K562 (cell line): ENCODE measurements around the gene BHMT2. TPM values are rescaled to one million over a fixed set of nuclear protein-coding genes. Genes with fewer than 3 reads are reported as not detected.

Experiments used
- ATAC-seq: fragments of 200-7000 bp; cut with Tn5 transposase; 3 replicates; pipeline ENCODE4 v1.9.1; 2020; ENCODE audit warnings: moderate library complexity
- BruUV-seq: library from RNA; stranded (reverse); fragments of 400-500 nt; replicated peaks from 2 replicates; lab custom pipeline; 2021; lab: Mats Ljungman, UMichigan
- CTCF ChIA-PET: fragments of 300-600 bp; formaldehyde crosslinking; extraction: SDS; loops from one replicate; lab custom pipeline; 2021; ENCODE audit warnings: low intra/inter-chr PET ratio; lab: Yijun Ruan, JAX
- POLR2A ChIA-PET: fragments of 300-600, 350-650 bp; sonication (Branson Sonifier 250); formaldehyde crosslinking; extraction: SDS; loops from one replicate; lab custom pipeline; 2021; ENCODE audit warnings: antibody characterized with exemption, inconsistent platforms; lab: Yijun Ruan, JAX
- DNase-seq, 4 experiments: peaks; one replicate each; pipeline versions ENCODE4 v3.0.0 to v3.0.0-alpha.2; 2011 to 2018; ENCODE audit warnings: low spot score in 3 of 4, mixed read lengths in 3 of 4; ENCODE audit errors: extremely low read depth in 1 of 4
- FAIRE-seq: peaks from 2 replicates; lab custom pipeline; 2011; peaks lifted over from hg19 to GRCh38; lab: Jason Lieb, UNC
- H2AFZ ChIP-seq: 2 replicates; pipeline ENCODE4 v1.6.0; 2011; ENCODE audit warnings: low read depth, low read length, control low read depth, inconsistent platforms
- H3K27ac ChIP-seq: fragments of 200-600 bp; 3 replicates; pipeline ENCODE4 v1.8.0; 2011; ENCODE audit warnings: low read depth, mild to moderate bottlenecking, control low read depth, inconsistent platforms, low read length, moderate library complexity, mixed read lengths; ENCODE audit errors: extremely low read depth
- H3K27me3 ChIP-seq, 2 experiments: fragments of 300-600 bp in 1 of 2; 2 replicates in 1 of 2; 3 replicates in 1 of 2; pipeline versions ENCODE4 v1.6.0 to v1.8.0; 2011; ENCODE audit warnings: inconsistent platforms in 2 of 2, low read length in 2 of 2, mild to moderate bottlenecking in 1 of 2, mixed read lengths in 1 of 2, moderate library complexity in 1 of 2; ENCODE audit not compliant: control insufficient read depth in 2 of 2, insufficient read depth in 2 of 2
- H3K36me3 ChIP-seq: fragments of 300-600 bp; 3 replicates; pipeline ENCODE4 v1.8.0; 2011; ENCODE audit warnings: mild to moderate bottlenecking, low read length, inconsistent platforms; ENCODE audit not compliant: control insufficient read depth, insufficient read depth
- H3K4me1 ChIP-seq, 2 experiments: fragments of 200-600 bp in 1 of 2; replicated peaks in 1 of 2; 2 replicates in 1 of 2; 3 replicates in 1 of 2; pipeline versions ENCODE4 v1.5.1 to v1.8.0; 2011; ENCODE audit warnings: inconsistent platforms in 2 of 2, low read length in 2 of 2, mild to moderate bottlenecking in 1 of 2, mixed read lengths in 1 of 2, moderate library complexity in 1 of 2; ENCODE audit not compliant: control insufficient read depth in 2 of 2, insufficient read depth in 2 of 2
- H3K4me2 ChIP-seq: 2 replicates; pipeline ENCODE4 v1.6.1; 2011; ENCODE audit warnings: low read length, control low read depth, inconsistent platforms, mixed read lengths; ENCODE audit not compliant: insufficient read depth
- H3K4me3 ChIP-seq: fragments of 200-600 bp; sonication (generic), shearing (Covaris generic); 2 replicates; pipeline ENCODE4 v1.5.1; 2016; ENCODE audit warnings: control low read depth, inconsistent platforms
- H3K79me2 ChIP-seq: fragments of 200-600 bp; 3 replicates; pipeline ENCODE4 v1.8.0; 2011; ENCODE audit warnings: low read length, inconsistent platforms; ENCODE audit not compliant: control insufficient read depth, insufficient read depth
- H3K9ac ChIP-seq, 2 experiments: 2 replicates each; pipeline versions ENCODE4 v1.6.0 to v1.6.1; 2011; ENCODE audit warnings: low read depth in 2 of 2, low read length in 2 of 2, control low read depth in 1 of 2, inconsistent platforms in 1 of 2, mild to moderate bottlenecking in 1 of 2, mixed read lengths in 1 of 2; ENCODE audit not compliant: insufficient read depth in 1 of 2
- H3K9me1 ChIP-seq: one replicate; pipeline ENCODE4 v1.6.0; 2011; ENCODE audit warnings: inconsistent platforms, mild to moderate bottlenecking, low read length, moderate library complexity; ENCODE audit not compliant: control insufficient read depth, insufficient read depth
- H3K9me3 ChIP-seq: replicated peaks from 2 replicates; pipeline ENCODE4 v1.5.1; 2011; ENCODE audit warnings: low read depth, low read length, inconsistent platforms; ENCODE audit not compliant: control insufficient read depth, insufficient read depth
- H4K20me1 ChIP-seq: replicated peaks from 2 replicates; pipeline ENCODE4 v1.6.1; 2011; ENCODE audit warnings: low read length, inconsistent platforms, mixed read lengths; ENCODE audit not compliant: control insufficient read depth, insufficient read depth
- BRCA1 ChIP-seq, 2 experiments: fragments of 450-650 bp in 1 of 2; sonication (generic) in 1 of 2; formaldehyde crosslinking in 1 of 2; IDR thresholded peaks; 2 replicates each; pipeline versions ENCODE4 v1.5.0 to v1.6.1; 2017 to 2020; ENCODE audit warnings: mild to moderate bottlenecking in 1 of 2, missing genetic modification reagents in 1 of 2
- CHD1 ChIP-seq: fragments of 200-600 bp; sonication (generic); IDR thresholded peaks from one replicate; pipeline ENCODE4 v1.6.1; 2012; ENCODE audit warnings: mild to moderate bottlenecking, moderate library complexity, low read length, inconsistent platforms
- FOXJ3 ChIP-seq: sonication (generic); formaldehyde crosslinking; IDR thresholded peaks from 2 replicates; pipeline ENCODE4 v1.4.0; 2020; ENCODE audit warnings: mild to moderate bottlenecking, missing genetic modification reagents
- HDAC6 ChIP-seq: IDR thresholded peaks from 2 replicates; pipeline ENCODE4 v1.6.1; 2012; ENCODE audit warnings: low read depth, mild to moderate bottlenecking, control low read depth, inconsistent platforms, low read length, moderate library complexity
- JUNB ChIP-seq: fragments of 450-650 bp; formaldehyde crosslinking; conservative IDR thresholded peaks from 2 replicates; pipeline ENCODE4 v1.4.0; 2020; ENCODE audit warnings: mild to moderate bottlenecking
- MYNN ChIP-seq, 2 experiments: sonication (generic); formaldehyde crosslinking in 1 of 2; IDR thresholded peaks; 2 replicates each; pipeline versions ENCODE4 v1.5.0 to v1.6.1; 2016 to 2020; ENCODE audit warnings: antibody characterized with exemption in 1 of 2, missing genetic modification reagents in 1 of 2
- NFRKB ChIP-seq: fragments of 450-650 bp; IDR thresholded peaks from 2 replicates; pipeline ENCODE4 v1.6.1; 2016; ENCODE audit warnings: low read depth
- RBM34 ChIP-seq: fragments of 200-400 bp; formaldehyde crosslinking; IDR thresholded peaks from 2 replicates; pipeline ENCODE4 v1.6.1; 2018; ENCODE audit warnings: low read length, borderline replicate concordance; ENCODE audit not compliant: insufficient read depth
- WGBS: fragments of 100-300 bp; shearing (Covaris generic); methylation state at CpG from one replicate; pipeline ENCODE4 v1.1.6; 2016; ENCODE audit warnings: low coverage, mixed read lengths; ENCODE audit not compliant: insufficient coverage; ENCODE audit errors: missing lambda C conversion rate; 5-methylcytosine and 5-hydroxymethylcytosine counted together
- in situ Hi-C: fragments of 300-500 bp; cut with MboI; formaldehyde crosslinking; loops from 4 replicates; pipeline ENCODE4 v1.15.0; 2018; ENCODE audit warnings: inconsistent platforms, mixed read lengths
- intact Hi-C: fragments of 100-400 bp; cut with micrococcal nuclease; formaldehyde crosslinking; loops from 2 replicates; pipeline ENCODE4 v1.14.2; 2022
- polyA plus RNA-seq, 8 experiments: library from polyadenylated mRNA; depleted of rRNA in 4 of 8; stranded (reverse) in 5 of 8; unstranded in 3 of 8; fragments of >200 nt; fragmentation: Nextera tagmentation in 2 of 8; fragmentation: Illumina TruSeq in 1 of 8; extraction: Ambion mirVana in 2 of 8; extraction: Trizol in 1 of 8; gene quantifications; 2 replicates each; pipeline versions ENCODE4 v1.2.1 to v1.2.3, GENCODE V29; 2011 to 2014; ENCODE audit warnings: inconsistent platforms in 1 of 8, missing spikeins in 1 of 8
- total RNA-seq, 7 experiments: library from RNA; depleted of rRNA in 6 of 7; stranded (reverse); fragments of >200 nt in 6 of 7; fragmentation: Illumina TruSeq in 2 of 7; extraction: Trizol in 2 of 7; gene quantifications; 2 replicates each; pipeline versions ENCODE4 v1.2.1 to v1.2.3, GENCODE V29; 2011 to 2021; ENCODE audit warnings: low replicate concordance in 1 of 7
- TF ChIP-seq, protein P1 (sequence below): fragments of 250-450 bp; sonication (Bioruptor Pico); IDR thresholded peaks from 2 replicates; pipeline ENCODE4 v1.8.0; 2021; ENCODE audit warnings: moderate library complexity, mild to moderate bottlenecking, inconsistent platforms
- TF ChIP-seq, protein P2 (sequence below): IDR thresholded peaks from 2 replicates; pipeline ENCODE4 v1.6.1; 2016; ENCODE audit warnings: missing genetic modification characterization, missing compliant biosample characterization

The BHMT2 gene
- total and polyA plus RNA-seq, 9 of the 15 experiments (the other 6 are each of a cell fraction or from before 2014, with no cell fraction given): not detected

DNA sequence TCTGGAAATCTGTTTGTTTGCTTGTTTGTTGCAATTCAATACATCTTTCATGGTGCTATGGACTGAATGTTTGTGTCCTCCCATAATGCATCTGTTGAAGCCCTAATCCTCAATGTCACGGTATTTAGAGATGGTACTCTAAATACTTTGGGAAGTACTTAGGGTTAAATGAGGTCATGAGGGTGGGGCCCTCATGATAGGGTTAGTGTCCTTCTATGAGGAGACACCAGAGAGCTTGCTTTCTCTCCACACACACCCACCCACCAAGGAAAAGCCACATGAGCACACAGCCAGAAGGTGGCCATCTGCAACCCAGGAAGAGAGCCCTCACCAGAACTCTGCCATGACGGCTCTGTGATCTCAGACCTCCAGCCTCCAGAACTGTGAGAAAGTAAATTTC is 32.8 kb upstream of the BHMT2 start:
- CTCF ChIA-PET: no interaction called here
- BruUV-seq: no TSS peak
- Histone ChIP-seq H3K36me3 (no peaks in the 10 kb centered on the region), H2AFZ (no peak overlapping the region), H3K79me2 (no peaks in the 10 kb centered on the region), H3K27me3 (peaks cover 13 to 20% of the 10 kb centered on the region in 2 experiments; a peak in 4 of 5 replicates), H3K9me3 (no peaks in the 10 kb centered on the region), H3K9me1 (no peaks in the 10 kb centered on the region), H3K27ac (no peak overlapping the region), H3K4me1 (no peaks in the 10 kb centered on the region), H3K4me3 (no peak overlapping the region), H3K4me2 (no peak overlapping the region), H4K20me1 (no peaks in the 10 kb centered on the region), H3K9ac (no peak overlapping the region)
- POLR2A ChIA-PET: no interaction called here
- 0% methylated on average over 2 of the region's 2 CpGs for WGBS
- TF ChIP-seq BRCA1 (IDR thresholded peaks at IDR 0.05) (no peak), BRCA1 (CRISPR knock-in tag; IDR thresholded peaks at IDR 0.05) (no peak), RBM34 (no peak), HDAC6 (no peak), CHD1 (no peak), JUNB (CRISPR knock-in tag) (no peak), NFRKB (no peak), FOXJ3 (no peak), MYNN (IDR thresholded peaks at IDR 0.05) (no peak), MYNN (CRISPR knock-in tag; IDR thresholded peaks at IDR 0.05) (no peak)
- TF ChIP-seq, protein P1, sequence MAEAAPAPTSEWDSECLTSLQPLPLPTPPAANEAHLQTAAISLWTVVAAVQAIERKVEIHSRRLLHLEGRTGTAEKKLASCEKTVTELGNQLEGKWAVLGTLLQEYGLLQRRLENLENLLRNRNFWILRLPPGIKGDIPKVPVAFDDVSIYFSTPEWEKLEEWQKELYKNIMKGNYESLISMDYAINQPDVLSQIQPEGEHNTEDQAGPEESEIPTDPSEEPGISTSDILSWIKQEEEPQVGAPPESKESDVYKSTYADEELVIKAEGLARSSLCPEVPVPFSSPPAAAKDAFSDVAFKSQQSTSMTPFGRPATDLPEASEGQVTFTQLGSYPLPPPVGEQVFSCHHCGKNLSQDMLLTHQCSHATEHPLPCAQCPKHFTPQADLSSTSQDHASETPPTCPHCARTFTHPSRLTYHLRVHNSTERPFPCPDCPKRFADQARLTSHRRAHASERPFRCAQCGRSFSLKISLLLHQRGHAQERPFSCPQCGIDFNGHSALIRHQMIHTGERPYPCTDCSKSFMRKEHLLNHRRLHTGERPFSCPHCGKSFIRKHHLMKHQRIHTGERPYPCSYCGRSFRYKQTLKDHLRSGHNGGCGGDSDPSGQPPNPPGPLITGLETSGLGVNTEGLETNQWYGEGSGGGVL: no peak
- TF ChIP-seq, protein P2, sequence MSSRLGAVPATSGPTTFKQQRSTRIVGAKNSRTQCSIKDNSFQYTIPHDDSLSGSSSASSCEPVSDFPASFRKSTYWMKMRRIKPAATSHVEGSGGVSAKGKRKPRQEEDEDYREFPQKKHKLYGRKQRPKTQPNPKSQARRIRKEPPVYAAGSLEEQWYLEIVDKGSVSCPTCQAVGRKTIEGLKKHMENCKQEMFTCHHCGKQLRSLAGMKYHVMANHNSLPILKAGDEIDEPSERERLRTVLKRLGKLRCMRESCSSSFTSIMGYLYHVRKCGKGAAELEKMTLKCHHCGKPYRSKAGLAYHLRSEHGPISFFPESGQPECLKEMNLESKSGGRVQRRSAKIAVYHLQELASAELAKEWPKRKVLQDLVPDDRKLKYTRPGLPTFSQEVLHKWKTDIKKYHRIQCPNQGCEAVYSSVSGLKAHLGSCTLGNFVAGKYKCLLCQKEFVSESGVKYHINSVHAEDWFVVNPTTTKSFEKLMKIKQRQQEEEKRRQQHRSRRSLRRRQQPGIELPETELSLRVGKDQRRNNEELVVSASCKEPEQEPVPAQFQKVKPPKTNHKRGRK (tag): no peak
- in situ Hi-C loops: loop anchor here (25.0 kb wide), 1 partner anchor 826 kb away; no protein-coding TSS in a partner anchor
- intact Hi-C loops: no loop called here
- ATAC-seq (no peak), DNase-seq (no peak), FAIRE-seq (no peak)
